Activated naive CD8-positive, alpha-beta T cell (primary cell): ENCODE measurements around the gene CTDNEP1.
A peak's percentile ranks its signal among the peaks of the same experiment; 100 is the strongest.
"Not testable (repeated sequence)": the region's sequence is repeated elsewhere in the genome, so short reads cannot be mapped to it uniquely, and the experiment has no call there.

ENCODE experiments used
- H3K27ac Mint-ChIP-seq: one replicate; pipeline ENCODE4 v1.8.0; 2021; ENCODE audit warnings: mixed read lengths
- H3K27me3 Mint-ChIP-seq: one replicate; pipeline ENCODE4 v1.8.0; 2021; ENCODE audit warnings: mixed read lengths
- H3K36me3 Mint-ChIP-seq: one replicate; pipeline ENCODE4 v1.8.0; 2021; ENCODE audit warnings: mixed read lengths
- H3K4me1 Mint-ChIP-seq: one replicate; pipeline ENCODE4 v1.8.0; 2021; ENCODE audit warnings: low read depth, mixed read lengths
- H3K4me3 Mint-ChIP-seq: one replicate; pipeline ENCODE4 v1.8.0; 2021; ENCODE audit warnings: mild to moderate bottlenecking, mixed read lengths
- H3K9me3 Mint-ChIP-seq: one replicate; pipeline ENCODE4 v1.8.0; 2021; ENCODE audit warnings: low read depth, mixed read lengths

CTDNEP1 gene

GRCh38 chr17:7260151-7260550, 8.6 kb upstream of the CTDNEP1 start:
- H3K27me3 Mint-ChIP-seq = no peaks in the 10 kb centered on the region
- no peaks in the 10 kb centered on the region for H3K9me3 Mint-ChIP-seq
- peaks cover 32% of the 10 kb centered on the region for H3K4me1 Mint-ChIP-seq
- no peak overlapping the region for H3K27ac Mint-ChIP-seq
- peaks cover 2% of the 10 kb centered on the region for H3K36me3 Mint-ChIP-seq
- H3K4me3 Mint-ChIP-seq = peak overlapping the region; percentile 68

- Mint-ChIP-seq H3K36me3 (peaks cover 2% of the 10 kb centered on the region), H3K4me3 (no peak overlapping the region), H3K27me3 (no peaks in the 10 kb centered on the region), H3K27ac (no peak overlapping the region), H3K9me3 (no peaks in the 10 kb centered on the region), H3K4me1 (peaks cover 32% of the 10 kb centered on the region)
These were observed 8.0 kb upstream of the CTDNEP1 start for GRCh38 chr17:7259555-7259889.

GRCh38 chr17:7258731-7259554, 7.4 kb upstream of the CTDNEP1 start:
- no peak overlapping the region for H3K4me3 Mint-ChIP-seq
- H3K36me3 Mint-ChIP-seq = peaks cover 2% of the 10 kb centered on the region
- H3K27me3 Mint-ChIP-seq = no peaks in the 10 kb centered on the region
- H3K9me3 Mint-ChIP-seq = no peaks in the 10 kb centered on the region
- peak overlapping the region; percentile 34 for H3K27ac Mint-ChIP-seq
- H3K4me1 Mint-ChIP-seq = peaks cover 33% of the 10 kb centered on the region

- H3K4me1 Mint-ChIP-seq = peaks cover 32% of the 10 kb centered on the region
- no peak overlapping the region for H3K4me3 Mint-ChIP-seq
- H3K36me3 Mint-ChIP-seq = peaks cover 9% of the 10 kb centered on the region
- no peaks in the 10 kb centered on the region for H3K27me3 Mint-ChIP-seq
- peak overlapping the region; percentile 79 for H3K27ac Mint-ChIP-seq
- H3K9me3 Mint-ChIP-seq = no peaks in the 10 kb centered on the region
These were observed 5.4 kb upstream of the CTDNEP1 start for GRCh38 chr17:7256766-7257456.

- Mint-ChIP-seq H3K4me3 (peak overlapping the region; percentile 54), H3K9me3 (no peaks in the 10 kb centered on the region), H3K27me3 (no peaks in the 10 kb centered on the region), H3K27ac (peak overlapping the region; percentile 37), H3K4me1 (peaks cover 29% of the 10 kb centered on the region), H3K36me3 (peaks cover 9% of the 10 kb centered on the region)
These were observed 3.0 kb upstream of the CTDNEP1 start for GRCh38 chr17:7254511-7254910.

- no peaks in the 10 kb centered on the region for H3K27me3 Mint-ChIP-seq
- H3K9me3 Mint-ChIP-seq = no peaks in the 10 kb centered on the region
- peak overlapping the region; percentile 99 for H3K27ac Mint-ChIP-seq
- H3K36me3 Mint-ChIP-seq = peaks cover 9% of the 10 kb centered on the region
- peaks cover 36% of the 10 kb centered on the region for H3K4me1 Mint-ChIP-seq
- H3K4me3 Mint-ChIP-seq = peak overlapping the region; percentile 99
These were observed 1.5 kb upstream of the CTDNEP1 start for GRCh38 chr17:7253082-7253481.

- Mint-ChIP-seq H3K36me3 (peaks cover 9% of the 10 kb centered on the region), H3K27ac (peak within 1 kb of the TSS; percentile 99), H3K4me1 (peaks cover 36% of the 10 kb centered on the region), H3K27me3 (no peaks in the 10 kb centered on the region), H3K9me3 (no peaks in the 10 kb centered on the region), H3K4me3 (peak within 1 kb of the TSS; percentile 99)
These were observed 876 bp upstream of the CTDNEP1 start, which contains the start of gene ELP5 for GRCh38 chr17:7252176-7253043. Gene ELP5, plus strand, starts transcription at chr17:7252215. Its CDS starts 336 bp downstream, at chr17:7252551.

- Mint-ChIP-seq H3K27ac (peak overlapping the region; percentile 94), H3K9me3 (no peaks in the 10 kb centered on the region), H3K4me1 (peaks cover 40% of the 10 kb centered on the region), H3K36me3 (peaks cover 7% of the 10 kb centered on the region), H3K27me3 (no peaks in the 10 kb centered on the region), H3K4me3 (peak overlapping the region; percentile 99)
These were observed 573 bp downstream of the CTDNEP1 start for GRCh38 chr17:7250695-7251627.

GRCh38 chr17:7249830-7250229, 1.7 kb downstream of the CTDNEP1 start:
- Mint-ChIP-seq H3K9me3 (no peaks in the 10 kb centered on the region), H3K4me1 (peaks cover 40% of the 10 kb centered on the region), H3K27ac (peak overlapping the region; percentile 41), H3K36me3 (peaks cover 7% of the 10 kb centered on the region), H3K4me3 (peak overlapping the region; percentile 93), H3K27me3 (no peaks in the 10 kb centered on the region)

GRCh38 chr17:7249214-7249613, 2.3 kb downstream of the CTDNEP1 start:
- Mint-ChIP-seq H3K36me3 (peaks cover 7% of the 10 kb centered on the region), H3K4me1 (peaks cover 39% of the 10 kb centered on the region), H3K27me3 (no peaks in the 10 kb centered on the region), H3K27ac (peak overlapping the region; percentile 73), H3K4me3 (peak overlapping the region; percentile 93), H3K9me3 (no peaks in the 10 kb centered on the region)

- no peak overlapping the region for H3K27ac Mint-ChIP-seq
- H3K27me3 Mint-ChIP-seq = no peaks in the 10 kb centered on the region
- H3K4me1 Mint-ChIP-seq = peaks cover 36% of the 10 kb centered on the region
- peak overlapping the region; percentile 93 for H3K4me3 Mint-ChIP-seq
- H3K9me3 Mint-ChIP-seq = no peaks in the 10 kb centered on the region
- peaks cover 7% of the 10 kb centered on the region for H3K36me3 Mint-ChIP-seq
These were observed 2.7 kb downstream of the CTDNEP1 start for GRCh38 chr17:7248796-7249195.

GRCh38 chr17:7246779-7247178, 4.8 kb downstream of the CTDNEP1 start:
- Mint-ChIP-seq H3K27me3 (no peaks in the 10 kb centered on the region), H3K36me3 (no peaks in the 10 kb centered on the region), H3K9me3 (no peaks in the 10 kb centered on the region), H3K4me1 (peaks cover 35% of the 10 kb centered on the region), H3K4me3 (no peak overlapping the region), H3K27ac (peak overlapping the region; percentile 66)

- H3K9me3 Mint-ChIP-seq, H3K36me3 Mint-ChIP-seq, H3K27me3 Mint-ChIP-seq, H3K4me3 Mint-ChIP-seq, H3K27ac Mint-ChIP-seq: not testable (repeated sequence)
- H3K4me1 Mint-ChIP-seq = peaks cover 42% of the 10 kb centered on the region
These were observed 7.7 kb downstream of the CTDNEP1 start for GRCh38 chr17:7243838-7244237.

- Mint-ChIP-seq H3K4me1 (peaks cover 38% of the 10 kb centered on the region), H3K4me3 (peak overlapping the region; percentile 81), H3K36me3 (no peaks in the 10 kb centered on the region), H3K27ac (peak overlapping the region; percentile 59), H3K9me3 (no peaks in the 10 kb centered on the region), H3K27me3 (no peaks in the 10 kb centered on the region)
These were observed 8.1 kb downstream of the CTDNEP1 start for GRCh38 chr17:7243453-7243729.
